Measurements from ENCODE around the gene GDI1.

DNA sequence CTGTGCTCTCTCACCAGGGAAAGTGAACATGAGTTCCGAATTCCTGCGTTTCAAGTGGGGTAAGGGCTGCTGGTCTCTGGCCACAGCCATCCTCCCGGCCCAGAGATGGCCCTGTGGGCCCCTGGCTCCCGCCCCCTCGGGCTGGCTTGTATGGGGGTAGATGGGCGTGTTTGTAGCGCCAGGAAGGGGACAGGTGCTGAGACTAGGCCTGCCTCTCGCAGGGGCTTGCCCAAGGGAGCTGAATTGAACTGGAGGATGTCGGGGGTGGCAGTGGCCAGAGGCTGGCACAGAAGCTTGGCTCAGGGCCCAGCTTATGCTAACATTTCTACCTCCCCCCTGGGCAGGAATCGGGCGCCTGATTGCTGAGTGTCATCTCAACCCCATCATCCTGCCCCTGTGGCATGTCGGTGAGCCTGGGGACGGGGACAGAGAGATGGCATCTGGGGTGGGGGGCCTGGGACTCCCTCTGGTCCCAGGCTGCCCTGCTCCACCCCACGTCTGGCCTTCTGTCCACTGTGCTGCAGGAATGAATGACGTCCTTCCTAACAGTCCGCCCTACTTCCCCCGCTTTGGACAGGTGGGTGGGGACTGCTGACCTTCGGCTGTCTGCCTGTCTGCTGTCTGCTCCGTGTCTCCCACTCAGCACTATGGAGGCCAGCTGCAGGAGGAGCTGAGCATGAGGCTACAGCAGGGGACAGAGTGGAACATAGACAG lies 17.1 kb upstream of the GDI1 start:
- TF ChIP-seq CTCF (conservative IDR thresholded peaks at IDR 0.05; ENCODE audit: low read depth, low read length) (no peak), EZH2 (IDR thresholded peaks at IDR 0.05; ENCODE audit: borderline replicate concordance, low read depth, low read length, poor library complexity, severe bottlenecking) (no peak)

Data from A673 (cell line).